MCF 10A (cell line): ENCODE measurements around the gene UVRAG. TPM values are rescaled to one million over a fixed set of nuclear protein-coding genes. Genes with fewer than 3 reads are reported as not detected.

ENCODE experiments used
- BruUV-seq: library from RNA; stranded (reverse); fragments of 400-500 nt; replicated peaks from 2 replicates; lab custom pipeline; 2021; lab: Mats Ljungman, UMichigan
- CTCF ChIA-PET: fragments of 300-600 bp; sonication (Branson Sonifier 250); formaldehyde crosslinking; extraction: SDS; loops from one replicate; lab custom pipeline; 2021; ENCODE audit warnings: antibody characterized with exemption, inconsistent platforms; lab: Yijun Ruan, JAX
- POLR2A ChIA-PET: fragments of 300-600, 350-650 bp; sonication (Branson Sonifier 250); formaldehyde crosslinking; extraction: SDS; loops from one replicate; lab custom pipeline; 2020; ENCODE audit warnings: antibody characterized with exemption, inconsistent platforms; lab: Yijun Ruan, JAX
- DNase-seq: peaks from one replicate; pipeline ENCODE4 v3.0.0-alpha.2; 2018; ENCODE audit not compliant: unreplicated experiment
- H3K27ac Mint-ChIP-seq: one replicate; pipeline ENCODE4 v1.8.0; 2022; ENCODE audit warnings: mild to moderate bottlenecking, low read depth, mixed read lengths; ENCODE audit not compliant: unreplicated experiment
- H3K27me3 Mint-ChIP-seq: one replicate; pipeline ENCODE4 v1.8.0; 2022; ENCODE audit warnings: mixed read lengths; ENCODE audit not compliant: insufficient read depth, unreplicated experiment
- H3K36me3 Mint-ChIP-seq: one replicate; pipeline ENCODE4 v1.8.0; 2022; ENCODE audit warnings: mild to moderate bottlenecking, moderate library complexity, mixed read lengths; ENCODE audit not compliant: insufficient read depth, unreplicated experiment
- H3K4me1 Mint-ChIP-seq: one replicate; pipeline ENCODE4 v1.8.0; 2022; ENCODE audit warnings: mixed read lengths; ENCODE audit not compliant: insufficient read depth, unreplicated experiment
- H3K4me3 Mint-ChIP-seq: one replicate; pipeline ENCODE4 v1.8.0; 2022; ENCODE audit warnings: mild to moderate bottlenecking, moderate library complexity, mixed read lengths; ENCODE audit not compliant: unreplicated experiment
- H3K9me3 Mint-ChIP-seq: one replicate; pipeline ENCODE4 v1.8.0; 2022; ENCODE audit warnings: mixed read lengths; ENCODE audit not compliant: unreplicated experiment
- CTCF ChIP-seq: fragments of 200-600 bp; IDR thresholded peaks from one replicate; pipeline ENCODE4 v1.8.0; 2022; ENCODE audit warnings: antibody characterized with exemption, mild to moderate bottlenecking; ENCODE audit not compliant: unreplicated experiment
- intact Hi-C: fragments of 100-400 bp; cut with micrococcal nuclease; formaldehyde crosslinking; loops from 2 replicates; pipeline ENCODE4 v1.14.1; 2022
- total RNA-seq: library from RNA; stranded (reverse); gene quantifications from 2 replicates; pipeline ENCODE4 v1.2.3, GENCODE V29; 2022

The UVRAG gene
- total RNA-seq, 1 experiment from 2014 or later = 12.4 TPM

- TF ChIP-seq CTCF = no peak
- intact Hi-C loops = no loop called here
- Mint-ChIP-seq H3K4me1 (peaks cover 17% of the 10 kb centered on the region), H3K27me3 (no peaks in the 10 kb centered on the region), H3K36me3 (peaks cover 6% of the 10 kb centered on the region), H3K9me3 (no peaks in the 10 kb centered on the region), H3K27ac (no peak overlapping the region), H3K4me3 (no peak overlapping the region)
- DNase-seq = peak; percentile 36
- BruUV-seq = no TSS peak
- CTCF ChIA-PET = interaction anchor here (0.6 to 3.2 kb wide), 5 partner anchors 10 to 1350 kb away, joined by 3 to 20 read pairs (median 4); no protein-coding TSS in a partner anchor
- POLR2A ChIA-PET = interaction anchor here (0.6 kb wide), 1 partner anchor 423 kb away, joined by 3 read pairs; no protein-coding TSS in a partner anchor
Observed at GRCh38 chr11:75777461-75778110, 37.4 kb upstream of the UVRAG start.

GRCh38 chr11:75778962-75779361, 36.0 kb upstream of the UVRAG start:
- intact Hi-C loops = no loop called here
- H3K9me3 Mint-ChIP-seq = no peaks in the 10 kb centered on the region
- POLR2A ChIA-PET = no interaction called here
- H3K27ac Mint-ChIP-seq = no peak overlapping the region
- H3K4me1 Mint-ChIP-seq = peaks cover 16% of the 10 kb centered on the region
- no peak for TF ChIP-seq CTCF
- no peaks in the 10 kb centered on the region for H3K36me3 Mint-ChIP-seq
- no peak overlapping the region for H3K4me3 Mint-ChIP-seq
- DNase-seq = no peak
- no peaks in the 10 kb centered on the region for H3K27me3 Mint-ChIP-seq
- CTCF ChIA-PET = no interaction called here
- no TSS peak for BruUV-seq

GRCh38 chr11:75779960-75780359, 35.0 kb upstream of the UVRAG start:
- no peak for TF ChIP-seq CTCF
- Mint-ChIP-seq H3K4me1 (peaks cover 16% of the 10 kb centered on the region), H3K27me3 (no peaks in the 10 kb centered on the region), H3K27ac (no peak overlapping the region), H3K36me3 (no peaks in the 10 kb centered on the region), H3K9me3 (no peaks in the 10 kb centered on the region), H3K4me3 (no peak overlapping the region)
- BruUV-seq = no TSS peak
- ChIA-PET CTCF (interaction anchor here (1.2 kb wide), 1 partner anchor 118 kb away, joined by 3 read pairs; no protein-coding TSS in a partner anchor), POLR2A (no interaction called here)
- intact Hi-C loops = no loop called here
- DNase-seq = no peak

- TF ChIP-seq CTCF = no peak
- Mint-ChIP-seq H3K4me3 (no peak overlapping the region), H3K36me3 (no peaks in the 10 kb centered on the region), H3K4me1 (peaks cover 16% of the 10 kb centered on the region), H3K9me3 (no peaks in the 10 kb centered on the region), H3K27me3 (no peaks in the 10 kb centered on the region), H3K27ac (no peak overlapping the region)
- ChIA-PET POLR2A (no interaction called here), CTCF (interaction anchor here (1.2 to 2.0 kb wide), 2 partner anchors 21 to 117 kb away, joined by 3 to 4 read pairs; no protein-coding TSS in a partner anchor)
- no TSS peak for BruUV-seq
- no peak for DNase-seq
- intact Hi-C loops = no loop called here
Observed at GRCh38 chr11:75780888-75781287, 34.1 kb upstream of the UVRAG start.
